A549 (cell line): ENCODE results near the gene C17orf107. TPM values are rescaled to one million over a fixed set of nuclear protein-coding genes. Genes with fewer than 3 reads are reported as not detected.

ENCODE experiments used
- ATAC-seq, 2 experiments: fragments of 200-7000 bp in 1 of 2; fragments of >200 bp in 1 of 2; cut with Nextera tagmentation in 1 of 2; cut with Tn5 transposase in 1 of 2; 3 replicates each; pipeline versions ENCODE4 v1.8.0 to v1.9.1; 2018 to 2020; ENCODE audit warnings: mild to moderate bottlenecking in 1 of 2, moderate library complexity in 1 of 2
- CTCF ChIA-PET: fragments of 300-600 bp; sonication (Branson Sonifier 250); formaldehyde crosslinking; extraction: SDS; loops from one replicate; lab custom pipeline; 2021; ENCODE audit warnings: antibody characterized with exemption, inconsistent platforms; lab: Yijun Ruan, JAX
- POLR2A ChIA-PET: fragments of 350-600 bp; formaldehyde crosslinking; extraction: SDS; loops from one replicate; lab custom pipeline; 2021; ENCODE audit warnings: antibody characterized with exemption, inconsistent platforms; lab: Yijun Ruan, JAX
- DNase-seq, 2 experiments: peaks; one replicate each; pipeline versions ENCODE4 v3.0.0 to v3.0.0-alpha.2; 2011 to 2016; ENCODE audit warnings: low read depth in 1 of 2, low spot score in 1 of 2
- FAIRE-seq: peaks from 2 replicates; lab custom pipeline; 2011; peaks lifted over from hg19 to GRCh38; lab: Jason Lieb, UNC
- H3K27ac ChIP-seq, 2 experiments: fragments of >200 bp; sonication (Bioruptor Twin); formaldehyde crosslinking; 3 replicates each; pipeline ENCODE4 v1.5.1; 2016 to 2017
- H3K4me1 ChIP-seq: fragments of >200 bp; sonication (Bioruptor Twin); formaldehyde crosslinking; 3 replicates; pipeline ENCODE4 v1.6.1; 2016
- H3K4me2 ChIP-seq: fragments of >200 bp; sonication (Bioruptor Twin); formaldehyde crosslinking; 3 replicates; pipeline ENCODE4 v1.6.1; 2016
- H3K4me3 ChIP-seq: fragments of >200 bp; sonication (Bioruptor Twin); formaldehyde crosslinking; 3 replicates; pipeline ENCODE4 v1.5.1; 2016
- H3K9me3 ChIP-seq: fragments of >200 bp; sonication (Bioruptor Twin); formaldehyde crosslinking; 3 replicates; pipeline ENCODE4 v1.6.1; 2016
- BCL3 ChIP-seq: fragments of >200 bp; sonication (Bioruptor Twin); formaldehyde crosslinking; IDR thresholded peaks from 3 replicates; pipeline ENCODE4 v1.6.1; 2016
- CBX8 ChIP-seq: fragments of 200-600 bp; sonication (generic); IDR thresholded peaks from 2 replicates; pipeline ENCODE4 v1.6.1; 2016
- CEBPB ChIP-seq, 2 experiments: fragments of >200 bp in 1 of 2; sonication (Bioruptor Twin) in 1 of 2; formaldehyde crosslinking in 1 of 2; IDR thresholded peaks; 2 replicates each; pipeline ENCODE4 v1.6.1; 2012 to 2016
- CHD2 ChIP-seq: fragments of 150-350 bp; IDR thresholded peaks from 2 replicates; pipeline ENCODE4 v1.6.1; 2014; ENCODE audit warnings: low read length; ENCODE audit not compliant: partially characterized antibody
- CHD4 ChIP-seq: fragments of 200-600 bp; sonication (generic); IDR thresholded peaks from 2 replicates; pipeline ENCODE4 v1.6.1; 2016; ENCODE audit warnings: antibody characterized with exemption, mild to moderate bottlenecking, borderline replicate concordance
- CTCF ChIP-seq: fragments of >200 bp; sonication (Bioruptor Twin); formaldehyde crosslinking; IDR thresholded peaks from 3 replicates; pipeline ENCODE4 v1.5.1; 2016
- E2F6 ChIP-seq: IDR thresholded peaks from 2 replicates; pipeline ENCODE4 v1.6.1; 2012; ENCODE audit warnings: low read depth, borderline replicate concordance
- EP300 ChIP-seq, 2 experiments: fragments of >200 bp; sonication (Bioruptor Twin); formaldehyde crosslinking; IDR thresholded peaks; 2 replicates in 1 of 2; 3 replicates in 1 of 2; pipeline ENCODE4 v1.6.1; 2016 to 2017
- ESRRA ChIP-seq: fragments of 150-350 bp; IDR thresholded peaks from 2 replicates; pipeline ENCODE4 v1.6.1; 2014; ENCODE audit warnings: mild to moderate bottlenecking, low read length, borderline replicate concordance
- FOXS1 ChIP-seq: fragments of 250-450 bp; sonication (Bioruptor Pico); IDR thresholded peaks from 2 replicates; pipeline ENCODE4 v1.5.0; 2020; ENCODE audit warnings: mild to moderate bottlenecking, moderate library complexity
- GATA3 ChIP-seq: IDR thresholded peaks from 2 replicates; pipeline ENCODE4 v1.6.1; 2012; ENCODE audit warnings: borderline replicate concordance
- HDAC2 ChIP-seq: fragments of 200-600 bp; sonication (generic); IDR thresholded peaks from 2 replicates; pipeline ENCODE4 v1.6.1; 2016
- HOXA7 ChIP-seq: fragments of 250-450 bp; sonication (Bioruptor Pico); IDR thresholded peaks from 2 replicates; pipeline ENCODE4 v1.5.0; 2020; ENCODE audit warnings: mild to moderate bottlenecking, moderate library complexity
- HOXB5 ChIP-seq: fragments of 250-450 bp; sonication (Bioruptor Pico); IDR thresholded peaks from 2 replicates; pipeline ENCODE4 v1.5.0; 2020; ENCODE audit warnings: mild to moderate bottlenecking, moderate library complexity
- KDM1A ChIP-seq: fragments of 200-600 bp; sonication (generic); IDR thresholded peaks from 2 replicates; pipeline ENCODE4 v1.6.1; 2016; ENCODE audit warnings: low read depth, mild to moderate bottlenecking
- PBX3 ChIP-seq: IDR thresholded peaks from 2 replicates; pipeline ENCODE4 v1.6.1; 2012
- POLR2A ChIP-seq: IDR thresholded peaks from 2 replicates; pipeline ENCODE4 v1.6.1; 2012; ENCODE audit warnings: mild to moderate bottlenecking, low read length
- RAD21 ChIP-seq, 2 experiments: fragments of >200 bp in 1 of 2; sonication (Bioruptor Twin) in 1 of 2; formaldehyde crosslinking in 1 of 2; IDR thresholded peaks in 1 of 2; conservative IDR thresholded peaks in 1 of 2; 2 replicates in 1 of 2; 3 replicates in 1 of 2; pipeline ENCODE4 v1.6.1; 2012 to 2018; ENCODE audit warnings: inconsistent platforms in 1 of 2
- RARB ChIP-seq: fragments of 250-450 bp; sonication (Bioruptor Pico); IDR thresholded peaks from 2 replicates; pipeline ENCODE4 v1.8.0; 2021; ENCODE audit warnings: mild to moderate bottlenecking, moderate library complexity
- REST ChIP-seq: fragments of 200-600 bp; sonication (generic); IDR thresholded peaks from 2 replicates; pipeline ENCODE4 v1.6.1; 2016; ENCODE audit warnings: antibody characterized with exemption, mild to moderate bottlenecking, moderate library complexity
- RNF2 ChIP-seq: fragments of 200-600 bp; sonication (generic); IDR thresholded peaks from 2 replicates; pipeline ENCODE4 v1.6.1; 2016; ENCODE audit warnings: low read depth, mild to moderate bottlenecking, antibody characterized with exemption, moderate library complexity, borderline replicate concordance
- TP53 ChIP-seq: fragments of 250-450 bp; sonication (Bioruptor Pico); IDR thresholded peaks from 2 replicates; pipeline ENCODE4 v1.5.0; 2021; ENCODE audit warnings: mild to moderate bottlenecking, moderate library complexity
- ZC3H11A ChIP-seq: fragments of 450-650 bp; IDR thresholded peaks from 2 replicates; pipeline ENCODE4 v1.6.1; 2014; ENCODE audit warnings: antibody characterized with exemption, mild to moderate bottlenecking
- ZFP36 ChIP-seq: fragments of 450-650 bp; IDR thresholded peaks from 2 replicates; pipeline ENCODE4 v1.6.1; 2014; ENCODE audit warnings: borderline replicate concordance; ENCODE audit not compliant: partially characterized antibody
- WGBS: methylation state at CpG from one replicate; pipeline ENCODE4 v1.1.6; 2017; ENCODE audit errors: missing lambda C conversion rate; 5-methylcytosine and 5-hydroxymethylcytosine counted together
- polyA plus RNA-seq, 4 experiments: library from polyadenylated mRNA; depleted of rRNA in 3 of 4; stranded (reverse); fragments of >200 nt; fragmentation: RNase III in 1 of 4; extraction: RNeasy Plus Mini Kit Qiagen cat#74134 plus additional on column Dnase treatment in 1 of 4; gene quantifications; 2 replicates in 3 of 4; 3 replicates in 1 of 4; pipeline ENCODE4 v1.2.3, GENCODE V29; 2011 to 2017

C17orf107 gene
- polyA plus RNA-seq, 2 of the 4 experiments (the other 2 are of a cell fraction), result 0.13 to 0.30 TPM

GRCh38 chr17:4859816-4860625 is 39.3 kb upstream of the C17orf107 start:
- no peak for TF ChIP-seq CBX8
- TF ChIP-seq FOXS1 (CRISPR knock-in tag), result no peak
- no peak for TF ChIP-seq RNF2
- TF ChIP-seq CEBPB (IDR thresholded peaks at IDR 0.05), result no peak
- no peak for TF ChIP-seq REST
- TF ChIP-seq CHD2, result no peak
- no peak for TF ChIP-seq PBX3
- no peak for TF ChIP-seq BCL3
- no peak for TF ChIP-seq GATA3
- no peak for TF ChIP-seq RAD21 (conservative IDR thresholded peaks at IDR 0.05 in 1 of 2, IDR thresholded peaks at IDR 0.05 in 1 of 2)
- TF ChIP-seq POLR2A, result no peak
- no peak for TF ChIP-seq CTCF
- TF ChIP-seq CHD4, result no peak
- no peak for TF ChIP-seq ZC3H11A
- TF ChIP-seq KDM1A, result no peak
- no peak for TF ChIP-seq HDAC2
- POLR2A ChIA-PET, result no interaction called here
- WGBS, result 93% methylated on average over 32 of the region's 32 CpGs
- FAIRE-seq (no peak), DNase-seq (no peak), ATAC-seq (no peak)
- Histone ChIP-seq H3K4me3 (no peak overlapping the region), H3K4me2 (no peak overlapping the region), H3K9me3 (no peaks in the 10 kb centered on the region), H3K4me1 (peaks cover 20% of the 10 kb centered on the region), H3K27ac (no peak overlapping the region)
- CTCF ChIA-PET, result interaction anchor here (1.0 to 5.5 kb wide), 7 partner anchors 10 to 293 kb away, joined by 4 to 23 read pairs (median 9); partner anchors contain the start of genes ARRB2, GLTPD2 and MINK1

GRCh38 chr17:4860651-4861050 is 38.7 kb upstream of the C17orf107 start:
- ChIA-PET POLR2A (no interaction called here), CTCF (interaction anchor here (0.6 to 5.5 kb wide), 8 partner anchors 9 to 294 kb away, joined by 3 to 23 read pairs (median 4); partner anchors contain the start of genes GLTPD2 and MINK1)
- no peak for FAIRE-seq
- 90% methylated on average over 9 of the region's 9 CpGs for WGBS
- H3K4me2 ChIP-seq, result no peak overlapping the region
- ATAC-seq, result peak in 1 of 2 experiments; percentile 31; a peak in 1 of 6 replicates
- H3K4me1 ChIP-seq, result peaks cover 20% of the 10 kb centered on the region
- TF ChIP-seq ESRRA, result no peak
- no peak for TF ChIP-seq CHD2
- TF ChIP-seq HOXA7 (CRISPR knock-in tag), result no peak
- no peak for TF ChIP-seq E2F6
- no peak for TF ChIP-seq RARB (CRISPR knock-in tag)
- TF ChIP-seq ZFP36, result no peak
- no peak for TF ChIP-seq HOXB5 (CRISPR knock-in tag)
- no peak for TF ChIP-seq GATA3
- TF ChIP-seq FOXS1 (CRISPR knock-in tag), result no peak
- TF ChIP-seq EP300 (IDR thresholded peaks at IDR 0.05), result no peak
- no peak for TF ChIP-seq TP53
- no peak for DNase-seq
- H3K4me3 ChIP-seq, result no peak overlapping the region
- H3K27ac ChIP-seq, result no peak overlapping the region
- H3K9me3 ChIP-seq, result no peaks in the 10 kb centered on the region
